ENCODE results near the gene ATP8B3. TPM values are rescaled to one million over a fixed set of nuclear protein-coding genes. Genes with fewer than 3 reads are reported as not detected.

The ATP8B3 gene
- total RNA-seq, 1 experiment from 2014 or later, result 9.6 TPM

DNA sequence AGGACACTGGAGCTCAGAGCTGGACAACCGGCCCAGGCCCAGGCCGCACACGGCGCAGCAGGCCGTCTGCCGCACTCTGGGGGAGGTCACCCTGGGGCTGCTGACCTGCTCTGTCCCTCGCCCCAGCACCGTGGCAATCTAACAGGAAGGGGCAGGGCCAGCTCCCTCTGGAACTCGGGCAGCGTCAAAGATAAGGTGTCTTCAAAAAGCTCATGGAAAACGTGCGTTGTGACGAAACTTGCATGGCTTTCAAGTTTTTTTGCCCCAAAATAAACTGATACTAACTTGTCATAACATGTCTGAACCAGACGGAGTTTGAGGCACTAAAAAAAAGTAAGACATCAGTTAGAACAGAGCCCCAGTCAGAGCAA, 12.2 kb upstream of the ATP8B3 start:
- Mint-ChIP-seq H3K4me1 (peaks cover 3 to 10% of the 10 kb centered on the region in 2 experiments; a peak in 2 of 4 replicates), H3K9me3 (no peaks in the 10 kb centered on the region), H3K36me3 (ENCODE audit: insufficient read depth in 1 of 3, low read depth in 3 of 3) (peaks cover 10 to 39% (median 31%) of the 10 kb centered on the region in 3 experiments; a peak in 6 of 7 replicates), H3K27me3 (ENCODE audit: low read depth) (no peaks in the 10 kb centered on the region), H3K4me3 (no peak overlapping the region), H3K27ac (0 out of 7 replicates have a peak overlapping the region, but pooled peaks of 1 of the 3 experiments have one; percentile 27)
- no peaks in the 10 kb centered on the region for H3K4me1 ChIP-seq (ENCODE audit: insufficient read depth, low read length)
- no peak overlapping the region for H2AK5ac ChIP-seq (ENCODE audit: insufficient read length, low read length)
- H3K23ac ChIP-seq (ENCODE audit: insufficient read length, low read depth, low read length), result no peak overlapping the region
- no peak overlapping the region for H3K9ac ChIP-seq (ENCODE audit: extremely low read depth, insufficient read length, low read length)
- H3K27ac ChIP-seq (ENCODE audit: insufficient read length, low read depth, low read length), result no peak overlapping the region
- H3K4me2 ChIP-seq (ENCODE audit: insufficient read depth, insufficient read length, low read length), result no peak overlapping the region
- no peaks in the 10 kb centered on the region for H3K23me2 ChIP-seq (ENCODE audit: insufficient read length, low read depth, low read length, poor library complexity, severe bottlenecking)
- H2AFZ ChIP-seq (ENCODE audit: low read length), result no peak overlapping the region
- no peaks in the 10 kb centered on the region for H3K9me3 ChIP-seq (ENCODE audit: control insufficient read depth, low read depth, low read length)
- no peaks in the 10 kb centered on the region for H3K27me3 ChIP-seq (ENCODE audit: insufficient read depth, low read length)
- no peak overlapping the region for H4K8ac ChIP-seq (replicated peaks; ENCODE audit: insufficient read length, low read depth, low read length)
- H2BK20ac ChIP-seq (ENCODE audit: low read depth, low read length, poor library complexity, severe bottlenecking), result no peak overlapping the region
- no peak overlapping the region for H4K5ac ChIP-seq (ENCODE audit: insufficient read length, low read depth, low read length)
- no peak overlapping the region for H2BK15ac ChIP-seq (ENCODE audit: low read depth, low read length)
- no peaks in the 10 kb centered on the region for H4K20me1 ChIP-seq (ENCODE audit: control insufficient read depth, insufficient read depth, insufficient read length)
- no peak overlapping the region for H3T11ph ChIP-seq (ENCODE audit: low read length)
- no CpG with 5 or more reads among the region's 14 CpGs for WGBS (ENCODE audit: extremely low coverage, insufficient read length, low lambda C conversion rate)
- no peak overlapping the region for H4K91ac ChIP-seq (ENCODE audit: insufficient read length, low read depth, low read length)
- no peak overlapping the region for H2BK12ac ChIP-seq (ENCODE audit: insufficient read length, low read depth, low read length)
- H2BK120ac ChIP-seq (ENCODE audit: low read depth, low read length, poor library complexity, severe bottlenecking), result no peak overlapping the region
- H3K56ac ChIP-seq (ENCODE audit: insufficient read length, low read depth, low read length), result no peak overlapping the region
- no peak for DNase-seq
- no peak overlapping the region for H2BK5ac ChIP-seq (ENCODE audit: insufficient read length, low read length)
- TF ChIP-seq, protein P1, sequence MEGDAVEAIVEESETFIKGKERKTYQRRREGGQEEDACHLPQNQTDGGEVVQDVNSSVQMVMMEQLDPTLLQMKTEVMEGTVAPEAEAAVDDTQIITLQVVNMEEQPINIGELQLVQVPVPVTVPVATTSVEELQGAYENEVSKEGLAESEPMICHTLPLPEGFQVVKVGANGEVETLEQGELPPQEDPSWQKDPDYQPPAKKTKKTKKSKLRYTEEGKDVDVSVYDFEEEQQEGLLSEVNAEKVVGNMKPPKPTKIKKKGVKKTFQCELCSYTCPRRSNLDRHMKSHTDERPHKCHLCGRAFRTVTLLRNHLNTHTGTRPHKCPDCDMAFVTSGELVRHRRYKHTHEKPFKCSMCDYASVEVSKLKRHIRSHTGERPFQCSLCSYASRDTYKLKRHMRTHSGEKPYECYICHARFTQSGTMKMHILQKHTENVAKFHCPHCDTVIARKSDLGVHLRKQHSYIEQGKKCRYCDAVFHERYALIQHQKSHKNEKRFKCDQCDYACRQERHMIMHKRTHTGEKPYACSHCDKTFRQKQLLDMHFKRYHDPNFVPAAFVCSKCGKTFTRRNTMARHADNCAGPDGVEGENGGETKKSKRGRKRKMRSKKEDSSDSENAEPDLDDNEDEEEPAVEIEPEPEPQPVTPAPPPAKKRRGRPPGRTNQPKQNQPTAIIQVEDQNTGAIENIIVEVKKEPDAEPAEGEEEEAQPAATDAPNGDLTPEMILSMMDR (conservative IDR thresholded peaks at IDR 0.05), result no peak
- no peak overlapping the region for H3K18ac ChIP-seq (ENCODE audit: insufficient read length, low read depth, low read length)
- no peak overlapping the region for H3K4ac ChIP-seq (ENCODE audit: low read depth, low read length)
- H3K79me1 ChIP-seq (ENCODE audit: insufficient read depth, low read depth, low read length, poor library complexity, severe bottlenecking), result no peaks in the 10 kb centered on the region
- H3K14ac ChIP-seq (ENCODE audit: insufficient read depth, low read length), result no peak overlapping the region
- no peaks in the 10 kb centered on the region for H3K79me2 ChIP-seq (ENCODE audit: insufficient read depth, low read length)

All from H9 (cell line).